H9 (cell line): Measurements from ENCODE around the gene TMEM106C. TPM values are rescaled to one million over a fixed set of nuclear protein-coding genes. Genes with fewer than 3 reads are reported as not detected.

Source experiments
- DNase-seq: peaks from one replicate; pipeline ENCODE4 v3.0.0-alpha.2; 2017
- H2AFZ ChIP-seq: one replicate; pipeline ENCODE4 v1.6.1; 2013; ENCODE audit warnings: mild to moderate bottlenecking, low read length, control low read depth, moderate library complexity
- H2AK5ac ChIP-seq: 2 replicates; pipeline ENCODE4 v1.6.1; 2013; ENCODE audit warnings: low read length, control low read depth, mixed read lengths; ENCODE audit not compliant: insufficient read length
- H2BK120ac ChIP-seq: one replicate; pipeline ENCODE4 v1.6.1; 2013; ENCODE audit warnings: low read depth, mild to moderate bottlenecking, low read length, control low read depth, inconsistent platforms; ENCODE audit not compliant: poor library complexity, severe bottlenecking
- H2BK12ac ChIP-seq: 2 replicates; pipeline ENCODE4 v1.6.1; 2013; ENCODE audit warnings: low read length, control low read depth, mixed read lengths, low read depth; ENCODE audit not compliant: insufficient read length
- H2BK15ac ChIP-seq: 2 replicates; pipeline ENCODE4 v1.6.1; 2013; ENCODE audit warnings: low read depth, low read length, control low read depth
- H2BK20ac ChIP-seq: one replicate; pipeline ENCODE4 v1.6.1; 2013; ENCODE audit warnings: low read depth, mild to moderate bottlenecking, low read length, control low read depth, inconsistent platforms; ENCODE audit not compliant: poor library complexity, severe bottlenecking
- H2BK5ac ChIP-seq: 2 replicates; pipeline ENCODE4 v1.6.1; 2013; ENCODE audit warnings: low read length, control low read depth, mixed read lengths; ENCODE audit not compliant: insufficient read length
- H3K14ac ChIP-seq: 2 replicates; pipeline ENCODE4 v1.6.1; 2013; ENCODE audit warnings: low read length, control low read depth; ENCODE audit not compliant: insufficient read depth
- H3K18ac ChIP-seq: 2 replicates; pipeline ENCODE4 v1.6.1; 2013; ENCODE audit warnings: low read depth, mild to moderate bottlenecking, mixed read lengths, low read length, control low read depth; ENCODE audit not compliant: insufficient read length
- H3K23ac ChIP-seq: 2 replicates; pipeline ENCODE4 v1.6.1; 2013; ENCODE audit warnings: low read length, control low read depth, mixed read lengths, low read depth; ENCODE audit not compliant: insufficient read length
- H3K23me2 ChIP-seq: 2 replicates; pipeline ENCODE4 v1.6.1; 2013; ENCODE audit warnings: low read depth, mild to moderate bottlenecking, mixed read lengths, low read length, control low read depth; ENCODE audit not compliant: insufficient read length, poor library complexity, severe bottlenecking
- H3K27ac ChIP-seq: 2 replicates; pipeline ENCODE4 v1.5.1; 2013; ENCODE audit warnings: low read length, control low read depth, mixed read lengths, low read depth; ENCODE audit not compliant: insufficient read length
- H3K27me3 ChIP-seq: 2 replicates; pipeline ENCODE4 v1.6.1; 2013; ENCODE audit warnings: low read length, control low read depth, inconsistent platforms; ENCODE audit not compliant: insufficient read depth
- H3K4ac ChIP-seq: 2 replicates; pipeline ENCODE4 v1.6.1; 2013; ENCODE audit warnings: low read depth, mild to moderate bottlenecking, control low read depth, inconsistent platforms, low read length, moderate library complexity
- H3K4me1 ChIP-seq: 2 replicates; pipeline ENCODE4 v1.6.1; 2013; ENCODE audit warnings: low read length, control low read depth, inconsistent platforms; ENCODE audit not compliant: insufficient read depth
- H3K4me2 ChIP-seq: 2 replicates; pipeline ENCODE4 v1.6.1; 2013; ENCODE audit warnings: low read length, control low read depth, mixed read lengths; ENCODE audit not compliant: insufficient read length, insufficient read depth
- H3K56ac ChIP-seq: 2 replicates; pipeline ENCODE4 v1.6.1; 2013; ENCODE audit warnings: low read depth, mild to moderate bottlenecking, mixed read lengths, low read length, control low read depth; ENCODE audit not compliant: insufficient read length
- H3K79me1 ChIP-seq: 2 replicates; pipeline ENCODE4 v1.6.1; 2013; ENCODE audit warnings: low read depth, mild to moderate bottlenecking, moderate library complexity, low read length, control low read depth, inconsistent platforms; ENCODE audit not compliant: insufficient read depth, poor library complexity, severe bottlenecking
- H3K79me2 ChIP-seq: 2 replicates; pipeline ENCODE4 v1.6.1; 2013; ENCODE audit warnings: low read length, control low read depth, inconsistent platforms; ENCODE audit not compliant: insufficient read depth
- H3K9ac ChIP-seq: 2 replicates; pipeline ENCODE4 v1.6.1; 2013; ENCODE audit warnings: low read length, control low read depth, mixed read lengths; ENCODE audit not compliant: insufficient read length; ENCODE audit errors: extremely low read depth
- H3K9me3 ChIP-seq: one replicate; pipeline ENCODE4 v1.6.1; 2013; ENCODE audit warnings: low read depth, low read length, inconsistent platforms; ENCODE audit not compliant: control insufficient read depth
- H3T11ph ChIP-seq: one replicate; pipeline ENCODE4 v1.6.1; 2013; ENCODE audit warnings: mild to moderate bottlenecking, low read length, control low read depth, inconsistent platforms
- H4K20me1 ChIP-seq: one replicate; pipeline ENCODE4 v1.6.1; 2013; ENCODE audit not compliant: control insufficient read depth, insufficient read length, insufficient read depth
- H4K5ac ChIP-seq: 2 replicates; pipeline ENCODE4 v1.6.1; 2013; ENCODE audit warnings: low read depth, mild to moderate bottlenecking, mixed read lengths, low read length, control low read depth; ENCODE audit not compliant: insufficient read length
- H4K8ac ChIP-seq: replicated peaks from 2 replicates; pipeline ENCODE4 v1.6.1; 2013; ENCODE audit warnings: low read length, control low read depth, mixed read lengths, low read depth; ENCODE audit not compliant: insufficient read length
- H4K91ac ChIP-seq: 2 replicates; pipeline ENCODE4 v1.6.1; 2013; ENCODE audit warnings: low read depth, mild to moderate bottlenecking, moderate library complexity, mixed read lengths, low read length, control low read depth; ENCODE audit not compliant: insufficient read length
- H3K27ac Mint-ChIP-seq, 3 experiments: 2 replicates in 2 of 3; 3 replicates in 1 of 3; pipeline ENCODE4 v1.8.0; 2020 to 2021; ENCODE audit warnings: mixed read lengths in 3 of 3, mild to moderate bottlenecking in 1 of 3, moderate library complexity in 1 of 3
- H3K27me3 Mint-ChIP-seq: 2 replicates; pipeline ENCODE4 v1.8.0; 2021; ENCODE audit warnings: low read depth, mild to moderate bottlenecking, moderate library complexity, mixed read lengths
- H3K36me3 Mint-ChIP-seq, 3 experiments: 2 replicates in 2 of 3; 3 replicates in 1 of 3; pipeline ENCODE4 v1.8.0; 2020 to 2021; ENCODE audit warnings: low read depth in 3 of 3, mixed read lengths in 3 of 3; ENCODE audit not compliant: insufficient read depth in 1 of 3
- H3K4me1 Mint-ChIP-seq, 2 experiments: 2 replicates each; pipeline ENCODE4 v1.8.0; 2020; ENCODE audit warnings: mixed read lengths in 2 of 2
- H3K4me3 Mint-ChIP-seq, 2 experiments: 2 replicates in 1 of 2; 3 replicates in 1 of 2; pipeline ENCODE4 v1.8.0; 2020 to 2021; ENCODE audit warnings: mild to moderate bottlenecking in 2 of 2, mixed read lengths in 2 of 2, moderate library complexity in 1 of 2
- H3K9me3 Mint-ChIP-seq, 2 experiments: 2 replicates in 1 of 2; 3 replicates in 1 of 2; pipeline ENCODE4 v1.8.0; 2020; ENCODE audit warnings: mild to moderate bottlenecking in 2 of 2, mixed read lengths in 2 of 2, moderate library complexity in 1 of 2
- WGBS: extraction: QIAGEN DNeasy Blood & Tissue Kit; methylation state at CpG from one replicate; pipeline ENCODE4 v1.1.7; 2013; ENCODE audit warnings: missing lambda C conversion rate, low lambda C conversion rate, mixed read lengths; ENCODE audit not compliant: insufficient read length; ENCODE audit errors: extremely low coverage; 5-methylcytosine and 5-hydroxymethylcytosine counted together
- total RNA-seq: library from RNA; stranded (reverse); gene quantifications from 2 replicates; pipeline ENCODE4 v1.2.1, GENCODE V29; 2021
- TF ChIP-seq, protein P1 (sequence below): fragments of 200-600 bp; sonication (generic); conservative IDR thresholded peaks from 3 replicates; pipeline ENCODE4 v1.8.0; 2021; ENCODE audit warnings: antibody characterized with exemption, mild to moderate bottlenecking

The TMEM106C gene
- total RNA-seq, 1 experiment from 2014 or later: 43.7 TPM

DNA sequence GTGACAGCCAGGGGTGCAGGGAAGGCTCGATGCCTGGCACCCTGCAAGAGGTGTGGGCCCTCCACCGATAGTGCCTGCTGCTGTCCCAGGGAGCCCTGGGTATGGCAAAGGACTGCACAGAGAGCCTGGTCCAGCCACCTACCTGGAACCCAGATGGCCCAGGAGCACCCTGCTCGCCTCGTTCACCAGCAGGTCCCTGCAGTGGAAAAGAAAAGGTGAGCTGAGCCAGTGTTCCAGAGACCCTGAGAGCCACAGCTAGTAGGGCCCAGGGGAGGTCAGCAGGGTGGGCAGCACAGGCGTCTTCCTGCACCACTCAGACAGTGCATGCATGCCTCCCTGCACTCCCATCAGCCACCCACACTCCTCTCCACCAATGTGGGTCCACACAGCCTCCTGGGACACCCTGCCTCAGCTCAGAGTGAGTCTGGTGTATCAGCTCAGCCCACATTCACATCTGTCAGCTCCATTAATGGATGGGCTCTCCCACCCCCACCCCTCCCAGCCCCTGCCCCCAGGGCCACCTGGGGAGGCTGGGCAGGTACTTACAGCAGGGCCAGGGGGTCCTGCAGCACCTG lies 20.2 kb downstream of the TMEM106C start:
- no peak for DNase-seq
- H3K27me3 Mint-ChIP-seq: peaks cover 78% of the 10 kb centered on the region
- H3K4me3 Mint-ChIP-seq: no peak overlapping the region
- no peak overlapping the region for H2BK20ac ChIP-seq
- H2AK5ac ChIP-seq: no peak overlapping the region
- H2BK120ac ChIP-seq: no peak overlapping the region
- H3K4me2 ChIP-seq: no peak overlapping the region
- no peak overlapping the region for H3K56ac ChIP-seq
- no peak overlapping the region for H3K23ac ChIP-seq
- no peak overlapping the region for H3K18ac ChIP-seq
- TF ChIP-seq, protein P1, sequence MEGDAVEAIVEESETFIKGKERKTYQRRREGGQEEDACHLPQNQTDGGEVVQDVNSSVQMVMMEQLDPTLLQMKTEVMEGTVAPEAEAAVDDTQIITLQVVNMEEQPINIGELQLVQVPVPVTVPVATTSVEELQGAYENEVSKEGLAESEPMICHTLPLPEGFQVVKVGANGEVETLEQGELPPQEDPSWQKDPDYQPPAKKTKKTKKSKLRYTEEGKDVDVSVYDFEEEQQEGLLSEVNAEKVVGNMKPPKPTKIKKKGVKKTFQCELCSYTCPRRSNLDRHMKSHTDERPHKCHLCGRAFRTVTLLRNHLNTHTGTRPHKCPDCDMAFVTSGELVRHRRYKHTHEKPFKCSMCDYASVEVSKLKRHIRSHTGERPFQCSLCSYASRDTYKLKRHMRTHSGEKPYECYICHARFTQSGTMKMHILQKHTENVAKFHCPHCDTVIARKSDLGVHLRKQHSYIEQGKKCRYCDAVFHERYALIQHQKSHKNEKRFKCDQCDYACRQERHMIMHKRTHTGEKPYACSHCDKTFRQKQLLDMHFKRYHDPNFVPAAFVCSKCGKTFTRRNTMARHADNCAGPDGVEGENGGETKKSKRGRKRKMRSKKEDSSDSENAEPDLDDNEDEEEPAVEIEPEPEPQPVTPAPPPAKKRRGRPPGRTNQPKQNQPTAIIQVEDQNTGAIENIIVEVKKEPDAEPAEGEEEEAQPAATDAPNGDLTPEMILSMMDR: no peak
- no peak overlapping the region for H3K9ac ChIP-seq
- no peak overlapping the region for H4K91ac ChIP-seq
- H3K4ac ChIP-seq: no peak overlapping the region
- H3K4me1 Mint-ChIP-seq: peaks cover 11 to 16% of the 10 kb centered on the region in 2 experiments
- no peaks in the 10 kb centered on the region for H3K9me3 ChIP-seq
- no peak overlapping the region for H4K8ac ChIP-seq
- no peak overlapping the region for H2BK12ac ChIP-seq
- H4K5ac ChIP-seq: no peak overlapping the region
- no peaks in the 10 kb centered on the region for H4K20me1 ChIP-seq
- H3K79me1 ChIP-seq: no peaks in the 10 kb centered on the region
- no peaks in the 10 kb centered on the region for H3K4me1 ChIP-seq
- peaks cover 0 to 1% (median 0%) of the 10 kb centered on the region in 3 experiments; a peak in 1 of 7 replicates for H3K36me3 Mint-ChIP-seq
- no peak overlapping the region for H2AFZ ChIP-seq
- H3T11ph ChIP-seq: no peak overlapping the region
- no peaks in the 10 kb centered on the region for H3K27me3 ChIP-seq
- H3K27ac Mint-ChIP-seq: no peak overlapping the region
- no CpG with 5 or more reads among the region's 5 CpGs for WGBS
- no peaks in the 10 kb centered on the region for H3K23me2 ChIP-seq
- no peak overlapping the region for H3K27ac ChIP-seq
- H2BK15ac ChIP-seq: no peak overlapping the region
- peaks cover 0 to 3% of the 10 kb centered on the region in 2 experiments; a peak in 1 of 5 replicates for H3K9me3 Mint-ChIP-seq
- no peak overlapping the region for H2BK5ac ChIP-seq
- no peaks in the 10 kb centered on the region for H3K79me2 ChIP-seq
- no peak overlapping the region; the same call in 1 of the 2 replicates for H3K14ac ChIP-seq
